Activated CD4-positive, alpha-beta T cell treated with anti-CD3 and anti-CD28 coated beads, Interleukin-2, amount 50 U/mL, for 48 hours (primary cell): ENCODE measurements around the gene MYADML2.

ENCODE experiments used
- DNase-seq, 2 experiments: peaks; one replicate each; pipeline ENCODE4 v3.0.0-alpha.2; 2020

Gene MYADML2

DNA sequence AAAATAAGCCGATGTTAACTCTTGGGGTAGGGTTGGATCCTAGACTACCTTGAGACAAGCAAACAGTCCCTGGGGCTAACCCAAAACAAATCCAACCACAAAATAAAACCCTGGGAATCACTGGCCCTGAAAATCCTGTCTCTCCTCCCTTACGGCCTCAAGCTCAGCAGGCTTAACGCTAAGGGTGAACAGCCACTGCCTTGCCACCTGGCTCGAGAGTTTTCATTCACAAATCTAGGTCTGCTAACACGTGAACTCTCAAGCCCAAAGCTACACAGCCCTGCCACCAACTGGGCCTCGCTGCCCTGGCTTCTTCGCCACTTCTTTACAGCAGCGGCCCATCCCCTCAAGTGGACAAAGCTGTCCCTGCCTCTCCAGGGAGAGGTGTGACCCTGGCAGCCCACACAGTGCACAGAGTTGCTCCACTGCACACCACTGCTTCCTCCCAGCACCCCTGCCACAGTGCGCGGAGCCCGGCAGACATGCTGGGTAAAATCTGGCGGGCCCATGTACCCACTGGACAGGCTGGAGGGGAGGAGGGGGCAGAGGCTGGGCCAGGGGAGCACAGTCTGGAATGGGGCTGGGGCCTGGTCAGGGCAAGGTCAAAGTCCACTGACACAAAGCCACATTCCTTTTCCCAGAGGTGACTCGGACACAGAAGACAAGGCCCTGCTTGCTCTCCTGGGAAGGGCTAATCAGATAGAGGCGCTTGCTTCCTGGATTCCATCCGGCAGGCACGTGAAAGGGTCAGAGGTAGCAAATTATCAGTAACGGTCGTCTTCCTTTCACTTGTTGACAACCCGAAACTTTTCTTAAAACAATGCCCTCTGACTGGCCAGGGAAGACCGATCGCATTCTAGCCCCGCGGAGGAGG, 36.8 kb downstream of the MYADML2 start:
- DNase-seq: no peak

DNA sequence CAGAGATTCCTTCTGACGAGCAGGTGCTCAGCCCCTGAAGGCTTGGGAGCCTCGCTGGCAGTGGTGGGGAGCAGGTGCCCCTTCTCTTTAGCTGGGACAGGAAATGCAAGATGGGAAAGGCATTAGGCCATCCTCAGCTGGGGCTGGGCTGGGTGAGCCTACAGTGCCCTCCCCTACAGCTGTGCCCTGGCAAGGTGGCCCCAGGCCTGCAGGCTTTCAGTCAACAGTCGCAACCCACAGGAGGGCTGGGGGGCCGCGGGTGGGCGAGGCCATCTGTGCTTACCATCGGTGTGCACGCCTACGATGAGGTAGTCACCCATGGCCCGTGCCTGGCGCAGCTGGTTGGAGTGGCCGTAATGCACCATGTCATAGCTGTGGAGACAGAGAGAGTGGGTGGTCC, 37.8 kb downstream of the MYADML2 start:
- DNase-seq: no peak

DNA sequence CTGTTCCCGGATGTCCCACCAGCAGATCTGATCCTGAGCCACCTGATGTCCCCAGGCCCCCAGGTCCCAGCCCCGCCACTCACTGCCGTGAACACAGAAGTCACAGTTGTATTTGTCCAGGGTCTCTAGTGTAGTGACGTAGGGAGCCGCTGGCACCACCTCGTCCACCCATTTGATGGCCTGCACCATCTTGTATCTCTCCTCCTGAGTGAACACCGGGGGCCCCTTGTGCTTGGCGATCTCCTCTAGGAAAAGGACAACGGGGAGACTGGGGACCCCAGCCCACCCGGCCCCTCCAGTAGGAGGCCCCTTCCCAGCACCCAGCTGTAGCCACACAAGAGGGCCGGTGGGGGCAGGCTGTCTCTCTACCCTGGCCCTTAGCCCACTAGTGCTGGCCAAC, 38.2 kb downstream of the MYADML2 start:
- DNase-seq: no peak

DNA sequence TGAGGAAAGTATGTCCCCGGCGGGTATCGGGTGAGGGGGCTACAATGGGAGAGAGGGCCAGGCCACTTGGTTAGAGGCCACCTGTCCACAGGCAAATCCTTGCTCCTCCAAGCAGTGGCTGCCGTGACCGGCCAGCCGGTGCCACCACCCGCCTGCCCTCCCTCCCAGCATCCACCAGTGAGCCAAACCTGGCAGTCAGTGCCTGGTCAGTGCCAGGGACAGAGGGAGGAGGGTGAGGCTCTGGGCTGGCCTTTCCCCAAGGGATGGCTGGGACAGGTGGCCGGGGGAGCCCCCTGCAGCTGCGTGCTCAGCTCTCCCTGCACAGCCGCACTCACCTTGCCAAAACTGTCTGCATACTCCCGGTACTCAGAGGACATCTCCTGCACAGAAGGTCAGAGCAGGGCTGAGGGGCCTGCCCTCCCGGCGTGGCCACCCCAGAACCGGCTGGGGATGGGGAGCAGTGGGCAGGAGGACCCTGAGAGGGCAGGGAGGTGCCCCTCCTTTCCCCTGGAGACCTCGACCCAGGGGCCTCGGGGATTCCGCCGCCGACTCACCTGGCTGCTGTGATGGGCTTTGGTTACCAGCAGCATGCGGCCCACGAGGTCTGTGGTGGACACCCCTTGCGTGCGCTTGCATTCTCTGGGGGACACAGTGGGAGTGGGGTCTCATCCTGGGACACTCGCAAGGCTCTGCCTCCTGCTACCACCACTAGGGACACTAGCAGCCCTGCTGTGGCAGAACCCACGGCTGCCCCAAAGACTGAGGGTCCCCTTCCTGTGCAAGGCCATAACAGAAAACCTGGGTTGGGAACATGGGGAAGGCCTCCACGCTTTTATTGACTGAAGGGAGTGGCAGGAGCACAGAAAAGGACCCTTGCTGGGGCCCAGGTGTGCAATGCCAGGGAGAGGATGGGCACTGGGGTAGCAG, 39.6 kb downstream of the MYADML2 start:
- DNase-seq: no peak

DNA sequence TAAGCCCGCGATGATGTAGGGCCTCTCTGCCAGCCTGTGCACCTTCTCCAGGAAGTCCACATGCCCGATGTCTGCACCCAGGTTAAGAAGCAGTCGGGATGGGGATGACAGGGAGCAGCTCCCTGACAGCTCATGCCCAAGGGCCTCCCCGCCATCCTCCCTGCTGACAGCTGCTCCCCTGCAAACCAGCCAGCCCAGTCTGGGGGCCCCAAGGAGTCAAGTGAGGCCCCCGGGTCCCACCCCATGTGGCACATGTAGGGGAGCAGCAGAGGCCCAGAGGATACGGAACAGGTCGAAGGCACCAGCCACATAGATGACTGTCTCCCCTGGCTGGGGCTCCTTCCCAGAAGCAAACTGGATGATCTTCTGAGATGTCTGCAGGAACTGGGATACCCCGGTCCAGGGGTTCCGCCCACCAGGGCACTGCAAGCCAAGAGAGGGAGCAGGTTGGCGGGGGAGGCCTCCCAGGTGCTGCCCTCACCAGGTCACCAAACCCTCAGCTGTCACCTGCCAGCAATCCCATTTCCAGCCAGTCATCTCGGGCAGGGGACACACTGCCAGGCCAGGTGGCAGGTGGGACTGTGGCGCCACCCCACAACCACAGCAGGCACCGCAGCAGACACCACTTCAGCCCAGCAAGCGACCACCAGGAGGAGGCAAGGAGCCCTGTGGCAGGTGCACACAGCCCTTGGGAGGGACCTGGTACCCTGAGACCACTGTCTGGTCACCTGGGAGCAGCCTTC, 40.4 kb downstream of the MYADML2 start:
- no peak for DNase-seq

DNA sequence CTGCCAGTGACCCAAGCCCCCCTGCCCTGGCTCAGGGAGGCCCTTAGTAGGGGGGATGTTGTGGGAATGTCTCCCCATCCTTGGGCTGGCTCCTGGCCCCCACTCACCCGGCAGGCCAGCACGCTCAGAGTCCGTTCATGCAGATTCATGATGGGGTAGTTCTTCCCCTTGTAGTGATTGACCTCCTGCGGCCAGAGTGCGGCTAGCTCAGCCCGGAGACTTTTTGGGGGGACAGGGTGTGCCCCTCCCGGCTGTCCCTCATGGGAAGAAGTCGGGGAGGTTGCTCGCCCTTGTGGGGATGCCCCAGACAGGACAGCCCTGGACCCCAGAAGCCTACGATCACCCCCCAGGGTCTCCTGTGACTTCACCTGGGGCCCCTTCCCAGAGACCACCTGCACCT, 41.0 kb downstream of the MYADML2 start:
- no peak for DNase-seq

DNA sequence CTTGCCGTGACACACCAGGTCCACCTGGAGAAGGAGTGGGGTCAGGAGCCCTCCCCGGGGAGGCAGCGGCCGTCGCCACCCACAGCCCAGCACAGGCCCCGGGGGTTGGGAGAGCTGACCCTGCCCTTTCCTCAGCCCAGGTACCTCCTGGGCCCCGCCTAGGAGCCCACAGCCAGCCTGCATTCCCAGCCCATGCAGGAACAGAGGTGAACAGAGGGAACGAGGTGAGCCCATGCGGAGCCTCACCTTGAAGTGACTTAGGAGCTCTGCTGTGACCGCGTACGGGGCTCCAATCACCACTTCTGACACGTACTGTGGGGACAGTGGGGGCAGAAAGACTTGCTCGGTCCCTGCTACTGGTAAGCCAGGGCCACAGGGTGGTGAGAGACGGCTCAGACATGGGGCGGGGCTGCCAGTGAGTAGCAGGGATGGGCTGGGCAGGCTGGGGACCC, 41.6 kb downstream of the MYADML2 start:
- DNase-seq: no peak

DNA sequence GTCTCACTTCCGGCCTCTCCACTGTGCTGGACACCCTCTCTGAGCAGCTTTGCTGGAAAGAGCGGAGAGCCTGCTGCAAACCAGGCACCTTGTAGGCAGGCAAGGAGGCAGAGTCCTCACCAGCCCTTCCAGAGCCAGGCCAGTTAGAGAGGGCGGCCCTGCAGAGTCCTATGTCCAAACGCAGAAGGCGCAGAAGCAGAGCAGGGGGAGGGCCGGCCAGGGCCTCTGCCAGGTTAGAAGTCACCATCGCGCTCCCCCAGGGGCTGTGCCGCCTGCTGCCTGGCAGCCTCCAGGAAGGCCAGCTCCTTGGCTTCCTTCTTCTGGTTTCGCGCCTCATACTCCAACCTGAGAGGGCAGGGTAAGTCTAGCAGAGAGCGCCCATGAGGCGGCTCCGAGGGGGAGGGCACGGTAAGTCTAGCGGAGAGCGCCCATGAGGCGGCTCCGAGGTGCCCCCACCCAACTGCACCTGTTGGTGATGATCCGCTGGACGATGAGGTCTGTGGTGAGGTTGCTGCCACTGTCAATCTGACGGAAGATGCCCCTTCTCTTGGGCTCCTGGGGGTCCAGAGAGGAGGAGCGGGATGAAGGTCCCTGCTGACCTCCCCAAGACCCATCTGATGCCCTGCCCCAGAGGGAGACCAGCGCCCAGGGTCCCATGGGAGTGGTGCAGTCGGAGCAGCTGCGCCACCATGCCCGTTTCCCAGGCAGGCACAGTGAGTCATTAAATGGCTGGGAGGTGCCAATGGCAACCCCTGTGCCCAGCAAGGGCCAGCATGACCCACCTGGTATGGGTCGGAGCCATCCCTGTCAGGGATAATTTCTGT, 42.2 kb downstream of the MYADML2 start:
- no peak for DNase-seq

DNA sequence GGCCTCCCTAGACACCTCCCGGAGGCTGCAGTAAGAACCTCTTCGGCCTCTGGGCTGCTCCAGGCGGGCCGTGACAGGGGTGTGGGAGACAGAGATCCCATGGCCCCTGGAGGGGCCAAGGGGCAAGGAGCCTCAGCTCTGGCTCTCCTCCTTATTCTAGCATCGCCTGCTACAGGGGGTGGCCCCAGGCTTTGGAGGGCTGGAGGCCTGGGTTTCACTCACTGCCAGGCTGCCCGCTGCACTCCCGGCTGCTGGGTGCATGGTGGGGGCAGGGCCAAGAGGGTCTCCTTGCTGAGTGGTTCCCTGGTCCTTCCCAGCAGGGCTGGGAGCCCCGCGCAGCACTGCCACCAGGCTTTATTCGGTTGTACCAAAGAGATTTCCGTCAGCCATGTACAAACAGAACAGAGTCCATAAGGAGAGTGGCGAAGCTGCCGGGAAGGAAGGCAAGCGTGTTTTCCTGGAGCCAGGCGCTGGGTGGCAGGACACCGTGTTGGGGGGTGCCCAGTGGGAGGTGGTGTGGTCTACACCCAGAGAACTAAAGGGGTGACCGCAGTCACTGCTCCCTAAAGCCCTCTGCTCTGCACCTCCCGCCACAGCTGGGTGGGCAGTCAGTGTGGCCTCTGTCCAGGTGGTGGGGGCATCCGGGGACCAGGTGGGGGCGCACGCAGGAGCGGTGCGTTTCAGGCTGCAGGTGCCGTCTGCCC, 43.0 kb downstream of the MYADML2 start:
- no peak for DNase-seq

DNA sequence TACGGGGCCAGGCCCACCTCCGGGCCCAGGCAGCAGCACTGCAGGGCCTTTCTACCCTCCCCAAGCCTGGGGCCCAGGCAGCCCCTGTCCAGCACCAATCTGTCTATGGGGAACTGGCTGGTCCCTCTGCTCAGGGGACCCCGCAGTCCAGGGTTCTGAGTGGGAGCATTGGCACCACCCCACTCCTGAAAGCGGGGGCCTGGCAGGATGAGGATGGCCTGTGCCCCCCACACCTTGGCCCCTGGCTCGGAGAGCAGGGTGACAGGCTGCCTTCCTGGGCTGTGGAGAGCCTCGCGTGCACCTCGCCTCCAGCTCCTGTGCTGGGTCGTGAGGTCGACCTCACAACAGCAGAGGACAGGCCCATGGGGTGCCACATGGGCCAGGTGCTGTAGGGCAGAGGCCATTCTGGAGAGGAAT, 43.6 kb downstream of the MYADML2 start:
- DNase-seq: no peak

DNA sequence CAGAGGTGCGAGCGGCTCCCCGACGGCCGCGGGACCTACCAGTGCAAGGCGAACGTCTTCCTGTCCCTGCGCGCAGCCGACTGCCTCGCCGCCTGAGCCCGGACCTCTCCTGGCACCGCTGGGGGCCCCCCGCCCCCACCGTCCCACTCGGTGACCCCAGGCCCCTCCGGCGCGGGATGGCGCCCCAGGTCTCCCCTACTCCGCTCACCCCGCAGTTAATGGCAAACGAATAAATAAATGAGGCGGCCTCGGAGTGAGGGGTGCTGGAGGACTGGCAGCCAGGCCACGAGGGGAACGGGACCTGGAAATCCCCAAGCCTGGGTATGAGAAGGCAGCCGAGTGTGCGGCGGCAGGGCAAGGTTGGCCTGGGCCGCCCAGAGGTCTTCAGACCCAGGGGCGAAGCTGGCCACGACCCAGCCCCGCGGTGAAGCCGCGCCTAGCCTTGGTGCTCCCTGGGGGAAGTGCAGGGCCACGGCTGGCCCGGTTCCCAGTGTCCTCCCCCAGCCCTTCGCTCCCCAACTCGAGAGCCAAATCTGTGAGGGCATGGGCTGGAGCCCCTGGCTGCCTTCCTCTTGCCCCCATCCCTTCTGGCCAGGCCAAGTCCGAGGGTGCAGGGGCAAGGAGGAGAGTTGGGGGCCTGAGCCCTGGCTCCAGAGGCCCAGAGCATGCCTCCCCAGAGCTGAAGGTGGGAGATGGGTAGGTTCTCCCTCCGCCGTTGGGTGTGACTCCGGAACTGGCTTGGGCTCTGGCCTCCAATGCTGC, 44.2 kb downstream of the MYADML2 start:
- DNase-seq: no peak

DNA sequence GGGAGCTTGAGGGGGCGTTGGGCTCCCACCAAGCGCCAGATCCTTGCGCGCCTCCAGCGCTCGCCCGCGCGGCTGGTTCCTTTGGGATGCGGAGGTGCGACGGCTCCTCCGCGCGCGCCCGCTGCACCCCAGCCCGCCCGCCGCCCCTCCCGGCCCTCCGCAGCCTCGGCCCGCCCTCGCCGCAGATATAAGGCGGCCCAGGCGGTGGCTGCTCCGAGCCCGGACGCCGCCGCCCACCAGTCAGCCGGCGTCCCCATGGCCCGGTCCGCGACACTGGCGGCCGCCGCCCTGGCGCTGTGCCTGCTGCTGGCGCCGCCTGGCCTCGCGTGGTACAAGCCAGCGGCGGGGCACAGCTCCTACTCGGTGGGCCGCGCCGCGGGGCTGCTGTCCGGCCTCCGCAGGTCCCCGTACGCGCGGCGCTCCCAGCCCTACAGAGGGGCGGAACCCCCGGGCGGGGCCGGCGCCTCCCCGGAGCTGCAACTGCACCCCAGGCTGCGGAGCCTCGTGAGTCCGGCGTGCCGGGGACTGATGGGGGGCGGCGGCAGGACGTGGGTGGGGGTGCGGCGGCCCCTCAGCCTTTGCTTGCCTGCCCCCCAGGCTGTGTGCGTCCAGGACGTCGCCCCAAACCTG, 44.9 kb downstream of the MYADML2 start, which contains the start of gene NPB:
Gene NPB (plus strand): TSS at position 216 of the 630 bp plus-strand sequence. CDS start 40 bp downstream, at position 256.
- no peak for DNase-seq

DNA sequence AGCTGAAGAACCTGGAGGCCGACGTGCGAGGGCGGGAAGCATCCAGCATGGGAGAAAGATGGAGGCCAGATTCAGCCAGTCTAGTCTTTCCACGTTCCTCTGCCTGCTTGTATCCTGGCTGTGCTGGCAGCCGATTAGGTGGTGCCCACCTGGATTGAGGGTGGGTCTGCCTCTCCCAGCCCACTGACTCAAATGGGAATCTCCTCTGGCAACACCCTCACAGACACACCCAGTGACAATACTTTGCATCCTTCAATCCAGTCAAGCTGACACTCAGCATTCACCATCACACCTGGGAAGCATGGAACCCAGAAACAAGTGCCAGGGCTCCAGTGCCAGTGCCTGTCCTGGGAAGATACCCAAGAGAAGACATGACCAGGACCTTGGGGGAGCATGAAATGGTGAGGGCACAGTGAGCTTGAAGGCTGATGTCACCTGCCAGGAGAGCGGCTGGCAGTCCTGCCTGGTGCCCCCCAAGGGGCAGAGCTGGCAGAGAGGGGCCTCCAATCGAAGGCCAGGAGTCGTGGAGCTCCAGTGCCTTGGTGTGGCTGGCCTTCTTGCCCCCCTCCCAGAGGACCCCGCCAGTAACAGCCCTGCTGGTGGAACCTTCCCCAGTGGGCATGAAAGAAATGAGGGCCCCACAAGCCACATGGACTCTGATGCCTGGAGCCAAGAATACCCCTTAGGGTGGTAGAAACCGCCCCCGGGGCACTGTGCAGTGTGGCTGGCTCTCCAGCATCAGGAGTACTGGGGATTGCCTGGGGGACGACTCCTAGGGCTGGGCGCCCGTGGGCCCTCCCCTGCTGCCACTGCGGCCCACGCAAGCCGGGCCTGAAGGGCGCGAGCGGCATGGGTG, 45.6 kb downstream of the MYADML2 start:
- DNase-seq: no peak

DNA sequence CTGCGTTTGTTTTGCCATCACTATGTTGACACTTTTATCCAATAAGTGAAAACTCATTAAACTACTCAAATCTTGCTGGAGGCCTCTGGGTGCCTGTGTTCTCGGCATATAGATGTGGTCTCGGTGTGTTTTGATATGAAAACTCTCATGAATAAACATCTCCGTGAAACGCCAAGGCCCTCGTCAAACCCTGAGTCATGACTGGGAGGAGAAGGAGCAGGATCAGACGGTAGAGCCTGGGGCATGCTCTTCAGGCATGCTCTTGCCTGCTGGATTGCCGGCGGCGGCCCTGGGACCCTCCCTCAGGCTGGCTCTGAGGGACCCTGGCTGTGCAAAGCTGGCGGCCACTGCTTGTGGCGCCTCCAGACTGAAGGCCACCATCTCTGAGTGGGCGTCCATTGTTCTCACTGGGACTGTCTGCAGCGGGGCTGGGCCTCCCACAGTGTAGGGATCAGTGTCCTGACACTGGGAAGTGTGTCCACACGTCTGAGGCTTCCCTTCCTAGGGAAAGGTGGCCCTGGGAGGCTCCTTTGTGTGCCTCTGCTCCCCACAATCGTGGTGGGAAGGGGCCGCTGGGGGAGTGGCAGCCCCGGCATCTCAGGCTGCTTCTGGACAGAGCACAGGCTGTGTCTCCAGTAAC, 46.7 kb downstream of the MYADML2 start:
- DNase-seq: no peak

DNA sequence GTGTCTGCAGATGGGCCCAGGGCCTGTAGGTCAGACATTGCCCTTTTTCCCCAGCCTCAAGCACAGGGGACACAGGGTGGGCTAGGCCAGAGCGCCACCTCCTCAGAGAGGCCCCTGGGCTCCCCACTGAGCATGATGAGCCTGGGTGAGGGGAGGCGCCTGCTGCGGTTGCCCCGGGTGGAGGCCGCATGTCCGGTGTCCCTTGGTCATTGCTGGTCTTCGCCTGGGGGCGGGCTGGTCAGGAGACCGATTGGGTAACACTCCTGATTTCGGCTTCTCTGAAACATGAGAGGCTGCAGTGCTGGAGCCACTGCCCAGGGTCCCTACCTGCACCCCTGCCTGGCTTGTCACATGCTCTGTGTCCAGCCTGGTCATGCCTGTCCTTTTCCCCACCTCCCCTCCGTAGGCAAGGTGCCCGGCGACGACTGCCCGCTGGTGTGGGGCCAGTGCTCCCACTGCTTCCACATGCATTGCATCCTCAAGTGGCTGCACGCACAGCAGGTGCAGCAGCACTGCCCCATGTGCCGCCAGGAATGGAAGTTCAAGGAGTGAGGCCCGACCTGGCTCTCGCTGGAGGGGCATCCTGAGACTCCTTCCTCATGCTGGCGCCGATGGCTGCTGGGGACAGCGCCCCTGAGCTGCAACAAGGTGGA, 47.4 kb downstream of the MYADML2 start:
- DNase-seq: no peak

DNA sequence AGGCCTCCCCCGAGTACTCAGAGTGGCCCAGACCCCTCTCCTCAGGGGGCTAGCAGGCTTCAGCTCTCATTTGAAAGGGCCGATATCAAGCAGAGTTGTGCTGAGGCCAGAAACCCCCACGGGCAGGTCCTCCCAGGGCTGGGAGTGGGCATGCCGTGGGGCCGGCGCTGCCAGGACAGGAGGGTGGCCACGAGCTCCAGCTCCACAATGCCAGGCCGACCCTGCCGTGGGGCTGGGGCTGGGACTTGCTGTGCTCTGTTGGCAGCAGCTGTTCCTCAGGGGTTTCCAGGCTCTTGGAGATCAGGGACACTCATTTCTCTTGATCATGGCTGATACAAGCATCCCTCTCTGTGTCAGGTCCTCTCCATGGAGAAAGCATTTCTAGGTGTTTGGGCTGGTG, 48.1 kb downstream of the MYADML2 start:
- DNase-seq: no peak

DNA sequence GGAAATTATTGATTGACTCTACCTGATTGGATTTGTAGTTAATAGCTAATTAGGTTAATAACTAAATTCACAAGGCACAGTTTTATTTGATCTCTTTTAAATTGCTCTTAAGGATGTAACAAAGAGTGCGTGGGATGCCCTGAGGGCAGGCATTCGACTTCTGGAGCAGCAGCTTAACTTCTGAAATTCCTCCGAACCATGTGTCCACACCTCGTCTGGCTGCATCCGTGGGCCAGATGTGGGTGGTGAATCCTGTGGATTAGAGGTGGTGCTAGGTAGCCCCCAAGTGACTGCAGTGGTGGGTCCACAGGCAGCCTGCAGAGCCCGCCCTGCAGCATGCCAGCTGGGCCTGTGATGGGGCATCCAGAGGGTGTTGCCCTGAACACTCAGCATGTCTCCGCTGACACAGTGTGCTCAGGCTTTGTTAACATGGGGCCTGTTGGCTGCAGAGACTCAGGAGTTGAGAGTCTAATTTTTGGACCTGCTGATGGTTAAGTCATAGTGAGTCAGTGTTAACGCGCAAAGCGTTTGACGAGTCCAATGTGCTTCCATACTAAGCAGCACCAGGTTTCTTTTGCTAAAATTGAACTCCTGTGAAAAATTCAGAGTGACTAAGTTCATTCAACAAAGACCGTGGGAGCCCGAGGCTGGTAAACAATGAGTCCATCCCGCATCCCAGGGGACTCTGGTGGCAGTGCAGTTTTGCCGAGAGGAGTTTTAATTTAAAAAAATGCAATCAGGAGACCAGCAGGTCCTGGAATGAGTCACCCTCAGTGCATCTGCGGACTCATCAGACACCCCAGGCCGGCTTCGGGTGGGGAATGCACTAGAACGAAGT, 48.8 kb downstream of the MYADML2 start:
- no peak for DNase-seq
